Endothelial cell of umbilical vein (primary cell): Measurements from ENCODE around the gene RECQL. TPM values are rescaled to one million over a fixed set of nuclear protein-coding genes. Genes with fewer than 3 reads are reported as not detected.
"Not testable (repeated sequence)": the region's sequence is repeated elsewhere in the genome, so short reads cannot be mapped to it uniquely, and the experiment has no call there.

Experiments used
- BruUV-seq: library from RNA; stranded (reverse); fragments of 400-500 nt; replicated peaks from 2 replicates; lab custom pipeline; 2021; lab: Mats Ljungman, UMichigan
- CTCF ChIA-PET: fragments of 300-600, 350-600 bp; sonication (Branson Sonifier 250); formaldehyde crosslinking; loops from one replicate; lab custom pipeline; 2021; ENCODE audit warnings: antibody characterized with exemption, inconsistent platforms; lab: Charles Lee
- POLR2A ChIA-PET: fragments of 300-600, 350-600 bp; sonication (Branson Sonifier 250); formaldehyde crosslinking; loops from one replicate; lab custom pipeline; 2021; ENCODE audit warnings: antibody characterized with exemption, inconsistent platforms; lab: Charles Lee
- DNase-seq: peaks from one replicate; pipeline ENCODE4 v3.0.0-alpha.2; 2011; ENCODE audit warnings: low read depth, low spot score
- FAIRE-seq: peaks from 2 replicates; lab custom pipeline; 2011; peaks lifted over from hg19 to GRCh38; lab: Jason Lieb, UNC
- H2AFZ ChIP-seq: 2 replicates; pipeline ENCODE4 v1.6.0; 2012; ENCODE audit warnings: low read depth, low read length, control low read depth, inconsistent platforms
- H3K27ac ChIP-seq: 2 replicates; pipeline ENCODE4 v1.5.1; 2011; ENCODE audit warnings: low read depth, mild to moderate bottlenecking, control low read depth, low read length, moderate library complexity; ENCODE audit not compliant: insufficient read depth
- H3K27me3 ChIP-seq, 2 experiments: 2 replicates each; pipeline versions ENCODE4 v1.6.0 to v1.6.1; 2011; ENCODE audit warnings: low read length in 2 of 2, mixed read lengths in 1 of 2; ENCODE audit not compliant: control insufficient read depth in 2 of 2, insufficient read depth in 2 of 2
- H3K36me3 ChIP-seq, 2 experiments: 2 replicates in 1 of 2; 3 replicates in 1 of 2; pipeline ENCODE4 v1.5.1; 2011; ENCODE audit warnings: low read length in 2 of 2, mild to moderate bottlenecking in 1 of 2, moderate library complexity in 1 of 2; ENCODE audit not compliant: control insufficient read depth in 2 of 2, insufficient read depth in 2 of 2; ENCODE audit errors: extremely low read depth in 1 of 2
- H3K4me1 ChIP-seq: 3 replicates; pipeline ENCODE4 v1.5.1; 2011; ENCODE audit warnings: mild to moderate bottlenecking, low read length; ENCODE audit not compliant: control insufficient read depth, insufficient read depth; ENCODE audit errors: extremely low read depth
- H3K4me2 ChIP-seq: 2 replicates; pipeline ENCODE4 v1.6.1; 2011; ENCODE audit warnings: low read length, control low read depth, mixed read lengths; ENCODE audit not compliant: insufficient read depth
- H3K4me3 ChIP-seq, 3 experiments: fragments of 200-600 bp in 1 of 3; sonication (generic), shearing (Covaris generic) in 1 of 3; replicated peaks in 1 of 3; 2 replicates each; pipeline ENCODE4 v1.5.1; 2011 to 2016; ENCODE audit warnings: control low read depth in 3 of 3, low read length in 3 of 3, mild to moderate bottlenecking in 2 of 3, inconsistent platforms in 1 of 3, low read depth in 1 of 3, moderate library complexity in 1 of 3; ENCODE audit not compliant: insufficient read depth in 1 of 3
- H3K79me2 ChIP-seq: 2 replicates; pipeline ENCODE4 v1.6.0; 2012; ENCODE audit warnings: low read length, inconsistent platforms; ENCODE audit not compliant: control insufficient read depth, insufficient read depth
- H3K9ac ChIP-seq: replicated peaks from 2 replicates; pipeline ENCODE3; 2011; ENCODE audit warnings: low read length, control low read depth; ENCODE audit not compliant: insufficient read depth; ENCODE audit errors: extremely low read depth
- H3K9me1 ChIP-seq: replicated peaks from 3 replicates; pipeline ENCODE4 v1.6.0; 2011; ENCODE audit warnings: mild to moderate bottlenecking, low read length; ENCODE audit not compliant: control insufficient read depth, insufficient read depth; ENCODE audit errors: extremely low read depth
- H3K9me3 ChIP-seq: replicated peaks from 2 replicates; pipeline ENCODE4 v1.5.1; 2012; ENCODE audit warnings: low read length, inconsistent platforms; ENCODE audit not compliant: control insufficient read depth, insufficient read depth
- H4K20me1 ChIP-seq: replicated peaks from 2 replicates; pipeline ENCODE3; 2011; ENCODE audit warnings: mild to moderate bottlenecking, low read length; ENCODE audit not compliant: control insufficient read depth, insufficient read depth; ENCODE audit errors: extremely low read depth
- CTCF ChIP-seq, 2 donors: IDR thresholded peaks; 1 replicate in 1 of 2; 2 replicates in 1 of 2; pipeline ENCODE4 v1.5.1; 2011; ENCODE audit warnings: low read length in 2 of 2, mild to moderate bottlenecking in 2 of 2, moderate library complexity in 2 of 2, control low read depth in 1 of 2, inconsistent platforms in 1 of 2, low read depth in 1 of 2; ENCODE audit not compliant: insufficient read depth in 1 of 2; ENCODE audit errors: extremely low read depth in 1 of 2
- EZH2 ChIP-seq: IDR thresholded peaks from 2 replicates; pipeline ENCODE4 v1.6.1; 2012; ENCODE audit warnings: borderline replicate concordance, low read depth, mild to moderate bottlenecking, moderate library complexity, low read length, inconsistent platforms; ENCODE audit not compliant: severe bottlenecking
- FOS ChIP-seq: IDR thresholded peaks from 2 replicates; pipeline ENCODE4 v1.6.1; 2011; ENCODE audit warnings: mild to moderate bottlenecking, low read length, moderate library complexity, borderline replicate concordance; ENCODE audit not compliant: insufficient read depth
- JUN ChIP-seq: IDR thresholded peaks from 2 replicates; pipeline ENCODE4 v1.6.1; 2011; ENCODE audit warnings: borderline replicate concordance, low read depth; ENCODE audit not compliant: insufficient read length, insufficient read depth
- MAX ChIP-seq: IDR thresholded peaks from 2 replicates; pipeline ENCODE4 v1.6.1; 2011; ENCODE audit not compliant: insufficient read depth, insufficient read length
- MYC ChIP-seq: IDR thresholded peaks from one replicate; pipeline ENCODE4 v1.6.1; 2011; ENCODE audit warnings: mild to moderate bottlenecking, low read depth, low read length
- POLR2AphosphoS5 ChIP-seq: IDR thresholded peaks from 2 replicates; pipeline ENCODE4 v1.6.1; 2012; ENCODE audit warnings: low read depth, mild to moderate bottlenecking, control low read depth, low read length, moderate library complexity; ENCODE audit not compliant: insufficient read depth
- dilution Hi-C: fragments of 300-500 bp; cut with MboI; formaldehyde crosslinking; loops from one replicate; pipeline ENCODE4 v1.15.0; 2019; ENCODE audit warnings: low sequenced_read_pairs; ENCODE audit not compliant: extremely low pct_ligation_motif_present
- intact Hi-C: fragments of 100-400 bp; cut with micrococcal nuclease; formaldehyde crosslinking; loops from one replicate; pipeline ENCODE4 v1.10.0; 2022
- polyA plus RNA-seq, 4 experiments: library from polyadenylated mRNA; depleted of rRNA in 3 of 4; stranded (reverse) in 3 of 4; unstranded in 1 of 4; fragments of >200 nt; gene quantifications; 2 replicates each; pipeline versions ENCODE4 v1.2.1 to v1.2.3, GENCODE V29; 2011 to 2012; ENCODE audit warnings: missing spikeins in 1 of 4
- total RNA-seq: library from RNA; stranded (reverse); gene quantifications from 2 replicates; pipeline ENCODE4 v1.2.3, GENCODE V29; 2021

The RECQL gene
- total and polyA plus RNA-seq, 2 donors (not counting 3 experiments of a cell fraction or from before 2014, with no cell fraction given), result 9.3 to 50.3 TPM

- TF ChIP-seq POLR2AphosphoS5 (no peak), FOS (no peak), EZH2 (no peak), MAX (no peak), JUN (no peak), CTCF (IDR thresholded peaks at IDR 0.05; ENCODE audit: extremely low read depth in 1 of 2, insufficient read depth in 1 of 2, low read depth in 1 of 2, low read length in 2 of 2) (no peak), MYC (no peak)
- intact Hi-C loops, result no loop called here
- Histone ChIP-seq H3K4me2 (no peak overlapping the region), H2AFZ (no peak overlapping the region), H3K4me1 (no peaks in the 10 kb centered on the region), H3K27me3 (no peaks in the 10 kb centered on the region), H4K20me1 (no peaks in the 10 kb centered on the region), H3K9me3 (no peaks in the 10 kb centered on the region), H3K36me3 (peaks cover 7 to 20% of the 10 kb centered on the region in 2 experiments), H3K9ac (no peak overlapping the region), H3K4me3 (no peak overlapping the region), H3K27ac (no peak overlapping the region), H3K79me2 (no peaks in the 10 kb centered on the region), H3K9me1 (no peaks in the 10 kb centered on the region)
- ChIA-PET CTCF (no interaction called here), POLR2A (no interaction called here)
- no peak for DNase-seq
- FAIRE-seq, result no peak
- dilution Hi-C loops, result no loop called here
- BruUV-seq, result no TSS peak
Measured at GRCh38 chr12:21471294-21471693, 30.1 kb downstream of the RECQL start.

- H3K4me1 ChIP-seq, H2AFZ ChIP-seq, H3K4me2 ChIP-seq, H3K36me3 ChIP-seq, H3K79me2 ChIP-seq, dilution Hi-C loops, H3K4me3 ChIP-seq, H3K27ac ChIP-seq, H3K9me1 ChIP-seq, BruUV-seq, intact Hi-C loops, DNase-seq, POLR2A ChIA-PET, H3K9me3 ChIP-seq, H3K9ac ChIP-seq, CTCF ChIA-PET, H3K27me3 ChIP-seq, H4K20me1 ChIP-seq, FAIRE-seq: not testable (repeated sequence)
Measured at GRCh38 chr12:21467334-21467733, 34.1 kb downstream of the RECQL start.
